OCI-LY3 (cell line): ENCODE results near the gene PML.
A peak's percentile ranks its signal among the peaks of the same experiment; 100 is the strongest.

Source experiments
- H2AFZ ChIP-seq: fragments of 200-600, 300-600 bp; shearing (Covaris generic); 2 replicates; pipeline ENCODE4 v1.6.0; 2014; ENCODE audit warnings: antibody characterized with exemption, low read depth, low read length
- H3K27ac ChIP-seq: fragments of 200-600, 300-600 bp; sonication (generic); 2 replicates; pipeline ENCODE4 v1.5.1; 2014; ENCODE audit warnings: mild to moderate bottlenecking, low read length, moderate library complexity, mixed read lengths
- H3K27me3 ChIP-seq: fragments of 200-600, 300-600 bp; sonication (generic); 2 replicates; pipeline ENCODE4 v1.6.1; 2014; ENCODE audit warnings: low read depth, low read length, mixed read lengths
- H3K36me3 ChIP-seq: fragments of 200-600, 300-600 bp; sonication (generic); replicated peaks from 2 replicates; pipeline ENCODE3; 2014; ENCODE audit warnings: low read depth, low read length, mixed read lengths
- H3K4me1 ChIP-seq: fragments of 300-600, 200-600 bp; sonication (generic); 2 replicates; pipeline ENCODE4 v1.6.1; 2014; ENCODE audit warnings: low read length, mixed read lengths
- H3K4me2 ChIP-seq: fragments of 200-600, 300-600 bp; sonication (generic); 2 replicates; pipeline ENCODE4 v1.6.1; 2014; ENCODE audit warnings: low read length, mixed read lengths
- H3K4me3 ChIP-seq: fragments of 300-600, 200-600 bp; sonication (generic); 2 replicates; pipeline ENCODE4 v1.5.1; 2014; ENCODE audit warnings: antibody characterized with exemption, mild to moderate bottlenecking, low read length, moderate library complexity
- H3K79me2 ChIP-seq: fragments of 300-600, 200-600 bp; shearing (Covaris generic); 2 replicates; pipeline ENCODE4 v1.6.1; 2014; ENCODE audit warnings: mild to moderate bottlenecking, low read length, mixed read lengths
- H3K9ac ChIP-seq: fragments of 300-600, 200-600 bp; shearing (Covaris generic); 2 replicates; pipeline ENCODE4 v1.6.0; 2014; ENCODE audit warnings: mild to moderate bottlenecking, low read length, moderate library complexity
- H3K9me3 ChIP-seq: fragments of 200-600, 300-600 bp; shearing (Covaris generic); 2 replicates; pipeline ENCODE4 v1.6.1; 2014; ENCODE audit warnings: low read length, mixed read lengths; ENCODE audit not compliant: insufficient read depth
- H4K20me1 ChIP-seq: fragments of 200-600, 300-600 bp; sonication (generic); 2 replicates; pipeline ENCODE4 v1.6.1; 2016; ENCODE audit warnings: low read length, mixed read lengths; ENCODE audit not compliant: insufficient read depth
- CTCF ChIP-seq: fragments of 200-600, 300-600 bp; sonication (generic); IDR thresholded peaks from 2 replicates; pipeline ENCODE4 v1.5.1; 2014; ENCODE audit warnings: antibody characterized with exemption, low read length, low read depth
- EZH2phosphoT487 ChIP-seq: fragments of 200-600 bp; shearing (Covaris generic); IDR thresholded peaks from 2 replicates; pipeline ENCODE4 v1.6.1; 2018; ENCODE audit warnings: antibody characterized with exemption, mixed run types, low read depth

The PML gene

GRCh38 chr15:73949496-73949895 lies 45.0 kb upstream of the PML start:
- no peak overlapping the region for H3K9ac ChIP-seq
- no peaks in the 10 kb centered on the region for H3K36me3 ChIP-seq
- no peak overlapping the region for H2AFZ ChIP-seq
- no peaks in the 10 kb centered on the region for H3K79me2 ChIP-seq
- H3K4me2 ChIP-seq: no peak overlapping the region
- no peaks in the 10 kb centered on the region for H3K27me3 ChIP-seq
- no peaks in the 10 kb centered on the region for H4K20me1 ChIP-seq
- no peak for TF ChIP-seq CTCF
- no peak for TF ChIP-seq EZH2phosphoT487
- H3K27ac ChIP-seq: no peak overlapping the region
- no peaks in the 10 kb centered on the region for H3K9me3 ChIP-seq
- no peak overlapping the region for H3K4me3 ChIP-seq
- H3K4me1 ChIP-seq: peaks cover 19% of the 10 kb centered on the region

GRCh38 chr15:73950479-73950830 lies 44.1 kb upstream of the PML start:
- H3K79me2 ChIP-seq: no peaks in the 10 kb centered on the region
- peak overlapping the region; percentile 93; the same call in 1 of the 2 replicates for H2AFZ ChIP-seq
- H3K27me3 ChIP-seq: no peaks in the 10 kb centered on the region
- no peak overlapping the region for H3K4me3 ChIP-seq
- no peaks in the 10 kb centered on the region for H3K36me3 ChIP-seq
- H3K9me3 ChIP-seq: no peaks in the 10 kb centered on the region
- H3K4me1 ChIP-seq: peaks cover 19% of the 10 kb centered on the region
- H3K9ac ChIP-seq: no peak overlapping the region
- H3K27ac ChIP-seq: no peak overlapping the region
- H4K20me1 ChIP-seq: no peaks in the 10 kb centered on the region
- no peak overlapping the region for H3K4me2 ChIP-seq
- TF ChIP-seq EZH2phosphoT487: no peak
- TF ChIP-seq CTCF: no peak

GRCh38 chr15:73950831-73951561 lies 43.5 kb upstream of the PML start:
- Histone ChIP-seq H3K36me3 (no peaks in the 10 kb centered on the region), H2AFZ (peak overlapping the region; percentile 93), H3K4me2 (peak overlapping the region; percentile 55), H3K27ac (no peak overlapping the region), H4K20me1 (no peaks in the 10 kb centered on the region), H3K4me1 (peaks cover 19% of the 10 kb centered on the region), H3K27me3 (no peaks in the 10 kb centered on the region), H3K4me3 (peak overlapping the region; percentile 13; the same call in 1 of the 2 replicates), H3K9ac (peak overlapping the region; percentile 45; the same call in 1 of the 2 replicates), H3K9me3 (no peaks in the 10 kb centered on the region), H3K79me2 (no peaks in the 10 kb centered on the region)
- TF ChIP-seq EZH2phosphoT487 (no peak), CTCF (peak; percentile 85)

DNA sequence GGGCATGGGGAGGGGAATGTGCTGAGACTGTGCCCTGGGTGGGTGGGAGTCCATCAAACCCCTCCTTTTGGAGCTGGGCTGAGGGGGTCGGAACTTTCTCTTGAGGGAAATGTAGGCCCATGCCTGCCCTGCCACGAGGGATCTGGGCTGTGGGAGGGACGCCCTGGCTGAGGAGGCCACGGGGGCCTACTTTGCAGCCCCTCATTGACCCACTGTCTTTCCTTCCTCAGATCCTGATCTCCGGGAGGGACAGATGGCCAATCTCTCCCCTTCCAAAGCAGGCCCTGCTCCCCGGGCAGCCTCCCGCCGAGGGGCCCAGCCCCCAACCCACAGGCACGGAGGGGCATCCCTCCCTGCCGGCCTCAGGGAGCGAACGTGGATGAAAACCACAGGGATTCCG lies 42.9 kb upstream of the PML start:
- Histone ChIP-seq H3K27me3 (no peaks in the 10 kb centered on the region), H3K9ac (peak overlapping the region; percentile 45; the same call in 1 of the 2 replicates), H3K79me2 (no peaks in the 10 kb centered on the region), H3K4me3 (peak overlapping the region; percentile 13; the same call in 1 of the 2 replicates), H4K20me1 (no peaks in the 10 kb centered on the region), H3K27ac (no peak overlapping the region), H3K9me3 (no peaks in the 10 kb centered on the region), H2AFZ (peak overlapping the region; percentile 78; the same call in 1 of the 2 replicates), H3K36me3 (no peaks in the 10 kb centered on the region), H3K4me2 (peak overlapping the region; percentile 55), H3K4me1 (peaks cover 19% of the 10 kb centered on the region)
- no peak for TF ChIP-seq CTCF
- TF ChIP-seq EZH2phosphoT487: no peak
